ENCODE measurements around the gene MAP3K5. TPM values are rescaled to one million over a fixed set of nuclear protein-coding genes. Genes with fewer than 3 reads are reported as not detected.

MAP3K5 gene
- total and polyA plus RNA-seq, 9 of the 15 experiments (the other 6 are each of a cell fraction or from before 2014, with no cell fraction given), result 2.2 to 13.0 (median 9.9) TPM

- Histone ChIP-seq H3K9me1 (ENCODE audit: control insufficient read depth, insufficient read depth, low read length) (no peaks in the 10 kb centered on the region), H3K27ac (ENCODE audit: extremely low read depth, low read depth, low read length) (no peak overlapping the region), H3K9ac (ENCODE audit: insufficient read depth in 1 of 2, low read depth in 2 of 2, low read length in 2 of 2) (no peak overlapping the region), H2AFZ (ENCODE audit: low read depth, low read length) (no peak overlapping the region), H3K9me3 (replicated peaks; ENCODE audit: control insufficient read depth, insufficient read depth, low read depth, low read length) (no peaks in the 10 kb centered on the region), H3K27me3 (ENCODE audit: control insufficient read depth in 2 of 2, insufficient read depth in 2 of 2, low read length in 2 of 2) (peaks cover 0 to 2% of the 10 kb centered on the region in 2 experiments; a peak in 1 of 5 replicates), H3K4me2 (ENCODE audit: insufficient read depth, low read length) (no peak overlapping the region), H3K4me3 (no peak overlapping the region), H3K4me1 (replicated peaks in 1 of 2; ENCODE audit: control insufficient read depth in 2 of 2, insufficient read depth in 2 of 2, low read length in 2 of 2) (no peaks in the 10 kb centered on the region), H4K20me1 (replicated peaks; ENCODE audit: control insufficient read depth, insufficient read depth, low read length) (no peaks in the 10 kb centered on the region), H3K36me3 (ENCODE audit: control insufficient read depth, insufficient read depth, low read length) (no peaks in the 10 kb centered on the region), H3K79me2 (ENCODE audit: control insufficient read depth, insufficient read depth, low read length) (no peaks in the 10 kb centered on the region)
- no peak for DNase-seq (ENCODE audit: extremely low read depth in 1 of 4, low spot score in 3 of 4)
- 27% methylated on average over 4 of the region's 4 CpGs for WGBS (ENCODE audit: insufficient coverage, low coverage, missing lambda C conversion rate)
- ChIA-PET CTCF (ENCODE audit: low intra/inter-chr PET ratio) (no interaction called here), POLR2A (no interaction called here)
- no peak for ATAC-seq
- no TSS peak for BruUV-seq (replicated peaks)
- in situ Hi-C loops (cut with MboI), result no loop called here
- FAIRE-seq, result no peak
- intact Hi-C loops (cut with micrococcal nuclease), result no loop called here
- TF ChIP-seq WHSC1 (IDR thresholded peaks at IDR 0.05; ENCODE audit: low read length) (no peak), SMARCA4 (IDR thresholded peaks at IDR 0.05) (no peak), SREBF1 (IDR thresholded peaks at IDR 0.05; ENCODE audit: borderline replicate concordance, low read depth, low read length) (no peak), ZNF165 (CRISPR knock-in tag; IDR thresholded peaks at IDR 0.05; ENCODE audit: borderline replicate concordance) (no peak), BMI1 (IDR thresholded peaks at IDR 0.05; ENCODE audit: low read length) (no peak), TCF7 (IDR thresholded peaks at IDR 0.05; ENCODE audit: borderline replicate concordance) (no peak), ZNF407 (IDR thresholded peaks at IDR 0.05; ENCODE audit: low read depth) (no peak)
- TF ChIP-seq, protein P1, sequence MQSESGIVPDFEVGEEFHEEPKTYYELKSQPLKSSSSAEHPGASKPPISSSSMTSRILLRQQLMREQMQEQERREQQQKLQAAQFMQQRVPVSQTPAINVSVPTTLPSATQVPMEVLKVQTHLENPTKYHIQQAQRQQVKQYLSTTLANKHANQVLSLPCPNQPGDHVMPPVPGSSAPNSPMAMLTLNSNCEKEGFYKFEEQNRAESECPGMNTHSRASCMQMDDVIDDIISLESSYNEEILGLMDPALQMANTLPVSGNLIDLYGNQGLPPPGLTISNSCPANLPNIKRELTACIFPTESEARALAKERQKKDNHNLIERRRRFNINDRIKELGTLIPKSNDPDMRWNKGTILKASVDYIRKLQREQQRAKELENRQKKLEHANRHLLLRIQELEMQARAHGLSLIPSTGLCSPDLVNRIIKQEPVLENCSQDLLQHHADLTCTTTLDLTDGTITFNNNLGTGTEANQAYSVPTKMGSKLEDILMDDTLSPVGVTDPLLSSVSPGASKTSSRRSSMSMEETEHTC (IDR thresholded peaks at IDR 0.05), result no peak
Measured at GRCh38 chr6:136510782-136511181, 281.5 kb downstream of the MAP3K5 start.
